SW480 (cell line): Measurements from ENCODE around the gene PLOD1.
"Not testable (repeated sequence)": the region's sequence is repeated elsewhere in the genome, so short reads cannot be mapped to it uniquely, and the experiment has no call there.

Experiments
- DNase-seq: peaks from one replicate; pipeline ENCODE4 v3.0.0-alpha.2; 2016; ENCODE audit warnings: low spot score

PLOD1 gene

GRCh38 chr1:11938722-11939526 is 4.4 kb downstream of the PLOD1 start:
- DNase-seq = no peak

DNA sequence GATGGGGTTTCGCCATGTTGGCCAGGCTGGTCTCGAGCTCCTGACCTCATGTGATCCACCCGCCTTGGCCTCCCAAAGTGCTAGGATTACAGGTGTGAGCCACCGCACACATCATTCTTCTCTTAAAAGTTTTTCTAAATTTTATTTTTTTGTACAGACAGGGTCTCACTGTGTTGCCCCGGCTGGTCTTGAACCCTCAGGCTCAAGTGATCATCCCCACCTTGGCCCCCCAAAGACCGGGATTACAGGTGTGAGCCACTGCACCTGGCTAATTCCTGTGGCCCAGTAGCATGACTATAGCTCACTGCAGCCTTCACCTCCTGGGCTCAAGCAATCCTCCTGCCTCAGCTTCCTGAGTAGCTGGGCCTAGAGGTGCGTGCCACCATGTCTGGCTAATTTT is 5.3 kb downstream of the PLOD1 start:
- DNase-seq = not testable (repeated sequence)

- DNase-seq = no peak
These were observed 5.9 kb downstream of the PLOD1 start for GRCh38 chr1:11940260-11940921.

DNA sequence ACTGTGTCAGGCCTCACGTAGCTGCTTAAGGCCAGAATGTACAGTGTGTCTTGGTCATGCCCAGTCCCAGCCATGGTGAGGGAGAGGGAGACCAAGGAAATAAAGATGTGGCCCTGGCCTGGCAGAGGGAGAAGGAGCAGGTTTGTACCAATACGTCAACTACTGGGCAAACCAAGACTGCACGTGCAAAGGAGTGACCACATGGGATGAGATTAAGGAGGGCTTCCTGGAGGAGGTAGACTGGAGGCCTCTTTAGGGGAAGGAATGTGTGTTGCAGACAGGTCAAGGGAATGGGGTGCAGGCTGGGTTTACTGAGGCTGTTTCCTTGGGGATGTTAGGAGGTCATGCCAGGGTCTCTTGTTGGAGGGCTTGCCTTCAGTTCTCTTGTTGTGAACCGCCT is 7.8 kb downstream of the PLOD1 start:
- DNase-seq = no peak

- DNase-seq = no peak
These were observed 9.1 kb downstream of the PLOD1 start for GRCh38 chr1:11943619-11944018.

GRCh38 chr1:11944358-11944931 is 9.9 kb downstream of the PLOD1 start:
- DNase-seq = no peak

DNA sequence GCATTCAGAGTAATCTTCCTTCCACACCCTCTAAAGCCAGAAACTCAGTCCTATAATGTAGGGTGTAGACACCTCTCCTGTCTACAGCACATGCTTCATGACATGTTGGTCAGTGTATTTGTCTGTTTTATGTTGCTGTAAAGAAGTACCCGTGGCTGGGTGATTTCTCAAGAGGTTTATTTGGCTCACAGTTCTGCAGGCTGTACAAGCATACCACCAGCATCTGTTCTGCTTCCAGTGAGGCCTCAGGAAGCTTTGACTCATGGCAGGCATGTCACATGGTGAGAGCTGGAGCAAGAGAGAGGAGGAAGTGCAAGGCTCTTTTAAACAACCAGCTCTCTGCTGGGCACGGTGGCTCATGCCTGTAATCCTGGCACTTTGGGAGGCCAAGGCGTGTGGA is 12.1 kb downstream of the PLOD1 start:
- no peak for DNase-seq

GRCh38 chr1:11948822-11949458 is 14.4 kb downstream of the PLOD1 start:
- DNase-seq = no peak

DNA sequence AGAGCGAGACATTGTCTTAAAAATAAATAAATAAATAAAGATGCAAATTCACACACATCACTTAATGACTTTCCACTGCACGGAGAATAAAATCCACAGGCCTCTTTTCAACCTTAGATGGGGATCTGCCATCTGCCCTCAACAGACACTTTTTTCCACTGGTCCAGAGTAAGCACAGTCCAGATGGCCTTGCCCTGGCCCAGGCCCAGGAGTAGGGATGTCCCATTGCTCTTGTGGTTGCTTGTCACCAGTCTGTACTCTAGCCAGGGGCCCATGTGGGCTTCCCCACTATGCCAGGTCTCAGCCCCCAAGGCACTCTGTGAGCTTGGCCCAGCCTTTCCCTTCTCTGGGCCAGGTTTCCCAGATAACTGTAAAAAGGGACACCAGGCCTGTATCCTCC is 17.4 kb downstream of the PLOD1 start:
- no peak for DNase-seq

- DNase-seq = no peak
These were observed 18.1 kb downstream of the PLOD1 start for GRCh38 chr1:11952455-11953109.

DNA sequence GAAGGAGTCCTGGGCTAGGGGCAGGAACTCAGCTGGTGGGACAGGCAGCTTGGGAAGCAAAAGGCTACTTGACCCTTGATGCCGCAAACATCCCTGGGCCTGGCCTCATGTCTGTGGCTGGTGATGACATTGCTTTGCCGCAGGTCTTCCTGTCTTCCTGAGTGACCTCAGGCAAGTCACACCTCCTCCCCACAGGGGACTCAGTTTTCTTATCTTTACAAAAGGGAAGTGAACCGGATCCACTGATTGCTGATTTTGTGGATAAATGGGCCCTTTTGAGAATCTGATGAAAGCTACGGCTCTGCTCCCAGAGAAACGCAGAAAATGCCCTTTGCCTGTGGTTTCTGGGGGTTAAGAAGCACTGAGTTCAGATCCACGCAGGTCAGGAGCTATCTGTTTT is 20.7 kb downstream of the PLOD1 start:
- no peak for DNase-seq

DNA sequence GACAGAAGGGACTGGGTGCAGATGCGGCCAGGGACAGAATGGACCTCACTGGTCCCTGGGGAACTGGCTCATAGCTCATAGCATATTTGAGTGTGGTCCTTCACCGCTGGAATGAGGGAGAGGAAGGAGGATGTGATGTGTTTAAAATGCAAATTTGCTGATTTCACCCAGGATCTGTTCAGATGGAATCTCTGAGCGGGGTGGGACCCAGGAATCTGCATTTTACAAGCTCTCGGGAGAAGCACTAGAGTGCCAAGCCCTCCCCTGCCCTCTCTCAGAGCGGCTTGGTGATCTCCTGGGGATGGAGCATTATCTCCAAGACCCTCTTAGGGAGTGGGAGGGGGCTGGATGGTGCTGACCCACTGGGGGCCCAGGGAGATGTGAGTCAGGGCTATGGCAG is 22.9 kb downstream of the PLOD1 start:
- DNase-seq = no peak

DNA sequence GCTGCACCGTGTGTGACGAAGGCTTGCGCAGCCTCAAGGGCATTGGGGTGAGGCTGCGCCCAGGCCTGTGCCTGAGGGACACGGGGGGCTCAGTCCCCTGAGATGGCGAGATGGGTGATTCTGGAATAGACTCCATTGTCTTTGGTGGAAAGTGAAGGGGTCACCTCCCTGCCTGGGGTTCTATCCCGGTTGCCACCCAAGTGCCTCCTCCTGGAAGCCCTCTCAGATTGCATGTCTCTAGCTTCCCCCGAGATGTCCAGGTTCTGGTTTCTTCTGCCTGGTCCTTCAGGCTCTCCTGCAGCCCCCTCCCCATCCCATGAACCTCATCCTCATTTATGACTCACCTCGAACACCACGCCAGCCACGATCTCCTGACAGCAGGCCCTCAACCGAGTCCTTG is 23.4 kb downstream of the PLOD1 start:
- no peak for DNase-seq

GRCh38 chr1:11960276-11960675 is 25.8 kb downstream of the PLOD1 start:
- DNase-seq = no peak

GRCh38 chr1:11960715-11961114 is 26.2 kb downstream of the PLOD1 start:
- DNase-seq = no peak

- peak; percentile 48 for DNase-seq
These were observed 26.7 kb downstream of the PLOD1 start for GRCh38 chr1:11961230-11961629.

DNA sequence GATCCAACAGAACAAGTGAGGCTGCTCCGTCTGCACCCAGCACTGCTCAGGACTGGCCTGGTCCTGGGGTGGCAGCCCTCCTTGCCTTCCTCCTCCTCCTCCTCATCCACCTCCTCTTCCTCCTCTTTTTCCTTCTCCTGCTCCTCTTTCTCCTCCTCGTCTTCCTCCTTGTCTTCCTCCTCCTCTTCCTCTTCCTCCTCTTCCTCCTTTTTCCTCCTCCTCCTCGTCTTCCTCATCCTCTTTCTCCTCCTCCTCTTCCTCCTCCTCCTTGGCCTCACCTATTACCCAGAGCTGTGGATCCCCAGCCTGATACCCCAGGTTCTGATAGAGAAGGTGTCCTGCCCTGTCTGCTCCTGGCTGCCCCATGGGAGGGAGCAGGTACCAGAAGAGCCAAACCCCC is 29.1 kb downstream of the PLOD1 start:
- no peak for DNase-seq

GRCh38 chr1:11964656-11965055 is 30.1 kb downstream of the PLOD1 start:
- no peak for DNase-seq

GRCh38 chr1:11967028-11967547 is 32.6 kb downstream of the PLOD1 start:
- DNase-seq = peak; percentile 88

GRCh38 chr1:11970441-11971185 is 36.1 kb downstream of the PLOD1 start:
- no peak for DNase-seq

GRCh38 chr1:11977625-11978024 is 43.1 kb downstream of the PLOD1 start:
- no peak for DNase-seq
